ENCODE results near the gene FEV.

FEV gene

DNA sequence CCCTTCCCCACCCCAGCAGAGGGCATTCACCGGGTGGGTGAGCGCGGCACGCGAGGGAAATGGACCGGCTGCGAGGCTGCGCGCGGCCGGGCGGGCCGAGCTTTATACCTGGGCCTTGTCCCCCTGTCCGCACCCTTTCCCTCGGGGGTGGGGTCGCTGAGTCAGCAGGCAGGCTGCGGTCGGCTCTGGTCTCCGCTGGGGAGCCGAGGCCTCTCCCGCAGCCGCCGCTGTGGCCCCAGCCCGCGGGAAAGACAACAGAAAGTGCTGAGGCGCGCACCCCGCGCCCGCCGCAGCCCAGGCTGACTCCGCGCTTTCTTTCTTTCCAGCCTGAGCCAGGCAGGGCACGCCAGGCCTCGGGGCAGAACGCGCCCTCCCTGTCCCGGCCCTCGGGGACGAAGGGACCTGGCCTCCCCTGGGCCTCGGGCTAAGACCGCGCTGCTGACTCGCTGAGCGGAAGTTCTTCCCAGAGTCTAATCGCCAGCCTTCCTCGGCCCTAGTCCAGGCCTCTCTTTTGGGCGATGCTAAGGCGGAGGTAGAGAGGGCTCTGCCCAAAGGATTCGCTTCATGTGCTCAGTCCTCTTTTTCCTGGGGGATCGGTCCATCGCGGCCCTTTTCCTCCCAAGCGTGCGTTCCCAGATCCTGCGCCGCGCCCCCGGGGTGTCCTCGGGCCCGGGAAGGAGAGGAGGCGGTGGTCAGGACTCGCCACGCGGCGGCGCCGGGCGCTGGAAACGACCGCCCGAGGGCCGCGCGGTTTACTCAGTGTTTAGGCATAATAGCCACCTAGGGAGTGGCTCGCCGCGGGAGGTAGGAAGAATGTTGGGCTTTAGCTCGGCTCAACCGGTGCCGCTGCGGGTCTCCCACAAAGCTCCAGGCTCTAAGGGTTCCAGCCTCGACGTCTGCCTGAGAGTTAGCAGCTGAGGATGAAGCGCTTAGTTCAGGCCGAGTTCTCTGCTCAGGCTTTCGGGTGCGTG is 8.6 kb upstream of the FEV start, which contains the start of gene CRYBA2:
CRYBA2 (minus strand) TSS at position 78 of the 971 bp plus-strand sequence. CDS start 246 bp downstream, outside the sequence.
- DNase-seq (ENCODE audit: insufficient read length, low spot score) (no peak), FAIRE-seq (no peak)
- no peak for TF ChIP-seq POLR2A (IDR thresholded peaks at IDR 0.05; ENCODE audit: low read depth, low read length)

DNA sequence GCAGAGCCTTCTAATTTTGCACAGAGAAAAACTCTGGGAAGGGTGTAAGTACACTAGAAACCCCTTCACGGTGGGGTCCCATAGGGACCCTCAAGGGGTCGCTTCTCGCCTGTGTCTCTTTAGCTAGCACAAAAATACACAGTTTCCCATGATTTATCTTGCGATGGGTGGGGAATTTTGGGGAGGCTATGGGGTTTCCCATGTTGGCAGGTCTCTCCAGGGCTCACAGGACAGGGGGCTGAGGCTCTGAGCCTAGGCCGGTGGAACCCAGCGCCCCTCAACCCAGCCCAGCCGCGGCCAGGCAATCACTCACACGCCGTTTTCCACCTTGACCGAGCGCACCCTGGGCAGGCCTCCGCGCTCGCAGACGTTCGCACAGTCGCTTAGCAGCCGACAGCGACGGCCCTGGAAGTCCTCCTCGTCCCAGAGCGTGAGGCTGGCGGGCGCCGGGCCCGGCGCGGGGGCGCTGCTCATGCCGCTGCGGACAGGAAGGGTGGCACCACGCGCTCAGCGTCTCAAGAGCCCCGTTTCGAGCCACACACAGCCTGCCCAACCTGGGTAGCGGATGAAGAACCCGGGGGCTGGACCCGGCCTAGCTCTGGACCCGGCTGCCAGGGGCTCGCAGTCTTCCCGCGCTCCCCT is 7.8 kb upstream of the FEV start:
- TF ChIP-seq POLR2A (IDR thresholded peaks at IDR 0.05; ENCODE audit: low read depth, low read length): no peak
- DNase-seq (ENCODE audit: insufficient read length, low spot score) (no peak), FAIRE-seq (no peak)

DNA sequence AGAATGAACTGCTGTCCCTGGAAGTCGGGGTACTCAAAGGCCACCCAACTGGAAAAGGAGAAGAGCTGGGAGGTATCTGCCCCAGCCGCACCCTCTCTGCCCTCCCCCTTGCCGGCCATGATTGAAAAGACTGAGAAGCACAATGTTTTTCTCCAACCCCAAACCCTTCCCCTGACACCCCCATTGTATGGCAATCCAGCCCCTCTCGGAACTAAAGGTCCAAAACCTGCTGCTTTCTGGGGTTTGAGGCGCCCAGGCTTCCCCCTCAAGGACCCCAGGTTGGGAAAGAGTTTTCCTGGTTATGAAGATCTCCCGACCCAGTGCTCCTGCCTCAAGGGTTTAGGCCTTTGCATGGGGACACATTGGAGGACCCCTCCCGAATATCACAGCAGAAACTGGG is 7.2 kb upstream of the FEV start:
- no peak for TF ChIP-seq POLR2A (IDR thresholded peaks at IDR 0.05; ENCODE audit: low read depth, low read length)
- DNase-seq (ENCODE audit: insufficient read length, low spot score) (no peak), FAIRE-seq (no peak)

DNA sequence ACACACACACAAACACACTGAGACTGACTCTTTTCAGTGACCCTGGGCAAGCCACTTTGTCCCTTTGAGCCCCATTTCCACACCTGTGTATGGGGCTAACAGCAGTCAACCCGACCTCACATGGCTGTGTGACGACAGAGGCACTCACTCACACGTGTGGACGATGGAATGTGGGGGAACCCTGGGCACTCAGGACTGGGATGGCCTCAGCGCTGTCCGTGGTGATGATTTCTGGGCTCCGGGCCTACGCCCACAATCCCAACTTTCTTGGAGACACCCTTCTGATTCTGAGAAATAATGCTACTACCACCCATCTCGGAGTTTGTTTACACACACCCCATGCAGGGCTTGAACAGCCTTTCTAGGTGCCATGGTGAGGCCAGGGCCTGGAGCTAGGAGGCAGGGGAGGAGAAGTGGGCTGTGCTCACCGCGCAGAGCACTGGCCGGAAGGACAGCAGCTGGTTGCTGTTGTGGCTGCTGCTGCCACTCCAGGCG is 6.7 kb upstream of the FEV start:
- FAIRE-seq (no peak), DNase-seq (ENCODE audit: insufficient read length, low spot score) (peak; percentile 65)
- no peak for TF ChIP-seq POLR2A (IDR thresholded peaks at IDR 0.05; ENCODE audit: low read depth, low read length)

DNA sequence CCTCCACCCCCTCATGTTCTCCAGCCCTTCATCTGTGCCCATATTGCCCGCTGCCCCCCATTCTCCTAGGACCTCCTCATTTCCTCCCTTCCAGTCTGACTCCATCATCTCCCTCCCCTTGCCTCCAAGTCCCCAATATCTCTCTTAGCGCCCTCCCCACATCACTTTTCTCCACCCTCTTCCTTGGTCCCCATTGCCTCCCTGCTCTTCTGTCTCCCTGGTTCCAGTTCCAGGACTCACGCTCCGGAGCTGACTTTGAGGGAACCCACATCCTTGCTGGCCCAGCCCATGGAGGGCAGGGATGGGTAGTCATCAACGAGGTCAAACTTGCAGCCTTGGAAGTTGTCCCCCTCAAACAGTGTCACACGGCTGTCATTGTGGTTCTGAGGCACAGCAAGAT is 5.6 kb upstream of the FEV start:
- DNase-seq (ENCODE audit: insufficient read length, low spot score): no peak
- no peak for FAIRE-seq
- no peak for TF ChIP-seq POLR2A (IDR thresholded peaks at IDR 0.05; ENCODE audit: low read depth, low read length)

DNA sequence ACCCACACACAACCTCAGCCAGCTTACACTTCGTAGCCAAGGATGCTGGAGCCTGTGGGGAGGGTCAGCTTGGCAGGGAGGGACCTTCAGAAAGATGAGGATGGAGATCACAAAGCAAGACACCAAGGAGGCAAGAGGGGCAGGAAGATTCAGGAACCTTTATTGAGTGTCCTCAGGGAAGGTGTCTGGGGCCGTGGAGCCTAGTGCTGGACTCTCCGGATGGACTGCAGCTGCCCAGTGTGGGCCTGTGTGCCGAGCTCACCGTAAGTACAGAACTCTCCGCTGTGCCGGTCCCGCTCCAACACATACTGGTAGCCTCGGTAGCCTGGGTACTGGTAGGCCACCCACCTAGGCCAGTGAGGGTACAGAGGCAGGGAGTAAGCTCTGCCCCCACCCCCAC is 5.1 kb upstream of the FEV start:
- DNase-seq (ENCODE audit: insufficient read length, low spot score): no peak
- no peak for FAIRE-seq
- no peak for TF ChIP-seq POLR2A (IDR thresholded peaks at IDR 0.05; ENCODE audit: low read depth, low read length)

DNA sequence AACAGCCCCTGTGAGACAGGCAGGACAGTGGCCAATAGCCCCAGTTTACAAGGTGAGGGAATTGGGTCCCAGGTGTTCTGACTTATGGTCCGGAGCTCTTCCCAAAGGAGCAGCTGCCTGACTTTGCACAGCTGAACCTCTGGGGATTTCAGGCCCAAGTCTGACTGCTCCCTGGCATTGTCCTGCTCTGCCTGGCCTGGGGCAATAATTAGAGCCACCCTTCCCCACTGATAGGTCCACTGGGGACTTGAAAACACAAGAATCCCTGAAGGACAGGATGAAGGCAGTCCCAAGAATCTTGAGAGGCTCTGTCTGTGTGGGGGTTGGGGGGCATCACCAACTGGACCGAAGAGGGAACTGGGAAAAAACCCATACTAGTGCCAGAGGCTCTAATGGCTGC is 3.7 kb upstream of the FEV start:
- no peak for TF ChIP-seq POLR2A (IDR thresholded peaks at IDR 0.05; ENCODE audit: low read depth, low read length)
- DNase-seq (ENCODE audit: insufficient read length, low spot score): no peak
- FAIRE-seq: no peak

DNA sequence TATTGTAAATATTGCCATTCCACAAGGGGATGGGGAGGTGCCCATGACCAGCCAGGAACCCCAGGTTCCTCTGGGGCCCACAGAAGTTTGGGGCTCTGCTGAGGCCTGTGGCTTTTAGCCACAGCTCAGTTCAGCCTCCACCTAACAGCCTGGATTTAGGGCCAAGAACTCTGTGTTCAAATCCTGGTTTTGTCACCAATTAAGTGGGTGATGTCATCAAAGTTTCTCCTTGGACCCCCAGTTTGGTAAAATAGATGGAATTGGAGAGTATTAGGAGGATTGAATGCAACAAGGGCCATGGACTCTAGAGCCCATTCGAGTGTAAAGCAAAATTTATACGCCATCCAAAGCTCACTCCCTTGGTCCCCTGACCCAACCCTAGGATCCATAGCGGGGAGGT is 3.2 kb upstream of the FEV start:
- DNase-seq (ENCODE audit: insufficient read length, low spot score) (no peak), FAIRE-seq (no peak)
- no peak for TF ChIP-seq POLR2A (IDR thresholded peaks at IDR 0.05; ENCODE audit: low read depth, low read length)

DNA sequence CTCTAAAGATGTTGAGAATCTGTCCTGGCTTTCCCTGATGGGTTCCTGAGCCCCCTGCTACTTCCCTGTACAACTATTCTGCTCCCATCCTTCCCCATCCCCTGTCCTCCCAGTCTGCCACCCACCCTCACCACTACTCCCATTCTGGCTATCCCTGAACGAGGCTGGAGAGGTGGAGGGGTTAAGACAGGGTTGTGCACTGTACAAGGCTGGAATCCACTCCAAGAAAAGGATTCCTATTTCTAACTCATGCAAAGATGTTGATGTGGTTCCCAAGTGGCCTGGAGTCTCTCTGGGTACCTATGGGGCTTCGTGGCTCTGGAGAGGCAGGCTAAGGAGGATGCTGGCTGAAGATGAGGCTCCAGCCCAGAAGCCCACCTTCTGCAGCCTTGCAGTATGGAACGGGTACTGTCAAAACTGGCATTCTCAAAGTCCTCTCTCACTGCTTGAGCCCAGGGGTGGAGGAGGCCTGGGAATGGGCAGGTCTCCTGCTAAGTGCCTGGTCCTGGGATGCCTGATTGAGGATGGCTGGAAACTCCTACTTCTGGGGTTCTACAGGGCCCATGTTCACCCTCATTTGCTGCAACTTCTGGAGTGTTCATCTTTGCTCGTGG is 1.3 kb upstream of the FEV start:
- DNase-seq (ENCODE audit: insufficient read length, low spot score): no peak
- TF ChIP-seq POLR2A (IDR thresholded peaks at IDR 0.05; ENCODE audit: low read depth, low read length): no peak
- no peak for FAIRE-seq

DNA sequence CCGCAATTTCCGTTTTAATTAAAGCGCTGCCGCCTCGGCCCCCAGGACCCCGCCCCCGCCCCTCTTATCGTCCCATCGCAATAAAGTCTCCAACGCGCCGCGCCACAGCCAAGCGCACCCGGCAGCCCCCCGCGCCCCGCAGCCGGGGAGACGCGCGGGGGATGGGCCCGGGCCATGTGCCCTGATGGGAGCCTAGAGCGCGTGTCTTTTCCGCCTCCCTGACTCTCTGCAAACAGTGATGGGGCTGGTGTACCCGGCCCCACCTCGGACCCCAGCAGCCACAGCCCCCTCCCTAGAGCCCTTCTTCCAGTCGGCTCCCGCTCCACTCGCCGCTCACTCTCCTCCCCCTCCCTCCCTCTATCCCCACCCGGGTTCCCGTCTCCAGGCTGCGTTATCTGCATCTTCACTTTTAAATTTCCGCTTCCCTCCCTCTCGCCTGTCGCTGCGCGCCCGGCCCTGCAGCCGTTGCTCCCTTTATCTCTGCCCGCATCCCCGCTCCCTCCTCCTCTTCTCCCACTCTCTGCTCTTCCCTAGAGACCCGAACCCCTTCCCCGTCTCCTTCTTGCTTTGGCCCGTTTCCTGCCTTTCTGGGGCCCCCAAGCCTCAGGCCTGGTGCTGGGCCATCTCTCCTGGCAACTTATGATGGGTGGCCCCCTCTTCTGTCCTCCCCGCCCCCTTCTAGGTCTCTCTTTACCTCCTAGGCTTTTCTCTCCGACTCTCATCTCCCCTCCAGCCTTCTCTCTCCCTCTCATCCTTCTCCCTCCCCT is 524 bp upstream of the FEV start:
- no peak for TF ChIP-seq POLR2A (IDR thresholded peaks at IDR 0.05; ENCODE audit: low read depth, low read length)
- FAIRE-seq (no peak), DNase-seq (ENCODE audit: insufficient read length, low spot score) (no peak)

DNA sequence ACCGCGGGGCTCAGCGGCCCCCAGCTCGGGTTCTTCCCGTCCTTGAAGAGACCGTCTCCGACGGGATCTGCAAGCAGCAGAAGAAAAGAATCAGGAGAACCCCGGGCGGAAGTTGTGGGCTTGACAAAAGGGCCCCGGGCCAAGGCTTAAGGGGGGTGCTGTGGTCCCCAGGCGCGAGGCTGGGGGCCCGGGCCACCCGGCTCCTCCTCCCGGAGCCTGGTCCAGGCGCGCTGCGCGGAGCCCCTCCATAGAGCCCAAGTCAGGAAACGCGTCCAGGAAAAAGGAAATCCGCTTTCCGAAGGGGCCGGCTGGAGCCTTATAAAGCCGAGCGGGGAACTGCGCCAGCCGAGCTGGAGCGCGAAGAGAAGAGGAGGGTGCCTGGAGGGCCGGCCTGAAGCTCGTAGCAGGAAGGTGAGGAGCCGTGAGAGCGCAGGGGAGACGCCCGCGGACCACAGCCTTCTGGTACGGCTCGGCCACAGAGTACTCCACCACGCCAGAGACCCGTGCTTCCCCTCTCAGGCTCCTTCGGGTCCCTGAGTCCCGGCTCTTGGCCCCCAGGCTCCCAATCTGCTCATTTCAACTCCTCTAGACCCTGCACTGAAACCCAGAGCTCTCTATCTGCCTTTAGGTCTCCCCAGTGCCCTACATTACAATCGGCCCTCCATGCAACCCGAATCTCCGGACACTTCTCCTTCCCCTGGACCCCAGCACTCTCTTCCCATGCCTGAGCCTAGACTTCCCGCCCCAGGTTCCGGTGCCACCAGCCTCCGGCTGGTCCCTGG is 554 bp downstream of the FEV start:
- no peak for DNase-seq (ENCODE audit: insufficient read length, low spot score)
- TF ChIP-seq POLR2A (IDR thresholded peaks at IDR 0.05; ENCODE audit: low read depth, low read length): no peak

DNA sequence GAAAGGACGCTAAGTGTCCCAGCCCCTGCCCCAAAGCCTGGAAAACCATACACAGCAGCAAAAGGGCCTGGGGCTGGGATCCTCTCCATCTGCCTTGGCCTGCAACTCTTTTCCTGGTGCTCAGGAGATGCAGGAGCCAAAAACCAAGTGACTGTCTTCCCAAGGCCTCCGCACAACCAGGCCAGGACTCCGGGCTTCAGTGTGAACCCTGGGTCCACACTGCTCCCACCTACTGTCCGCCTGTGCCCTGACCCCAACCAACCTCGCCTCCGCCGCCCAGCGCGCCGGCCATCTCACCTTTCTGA is 1.1 kb downstream of the FEV start:
- FAIRE-seq: no peak
- no peak for DNase-seq (ENCODE audit: insufficient read length, low spot score)
- TF ChIP-seq POLR2A (IDR thresholded peaks at IDR 0.05; ENCODE audit: low read depth, low read length): no peak

More for the DNA sequence above, 554 bp downstream of the FEV start:
- no peak for FAIRE-seq

All from H54 (cell line).